Left ventricle myocardium inferior (tissue), 1 donor: ENCODE data around the gene SCN10A. TPM values are rescaled to one million over a fixed set of nuclear protein-coding genes. Genes with fewer than 3 reads are reported as not detected.

Experiments
- DNase-seq: peaks from one replicate; pipeline ENCODE4 v3.0.0-alpha.2; 2020
- H3K27ac ChIP-seq: fragments of 200-600 bp; replicated peaks from 2 replicates; pipeline ENCODE4 v1.8.0; 2021
- H3K27me3 ChIP-seq: fragments of 200-600 bp; 2 replicates; pipeline ENCODE4 v1.8.0; 2021; ENCODE audit warnings: low read depth
- H3K36me3 ChIP-seq: fragments of 200-600 bp; 2 replicates; pipeline ENCODE4 v1.8.0; 2021
- H3K4me1 ChIP-seq: fragments of 200-600 bp; 2 replicates; pipeline ENCODE4 v1.8.0; 2021
- H3K4me3 ChIP-seq: fragments of 200-600 bp; 2 replicates; pipeline ENCODE4 v1.8.0; 2021; ENCODE audit warnings: mild to moderate bottlenecking, moderate library complexity
- H3K9me3 ChIP-seq: fragments of 200-600 bp; replicated peaks from 2 replicates; pipeline ENCODE4 v1.8.0; 2021
- intact Hi-C: fragments of 100-400 bp; cut with micrococcal nuclease; formaldehyde crosslinking; loops from one replicate; pipeline ENCODE4 v1.11.0; 2022
- total RNA-seq: library from RNA; stranded (reverse); fragmentation: NEBNext Ultra II Directional; extraction: Animal tissue kit (Norgen Biotek cat#: 25700); gene quantifications from one replicate; pipeline ENCODE4 v1.2.1, GENCODE V29; 2021
- TF ChIP-seq, protein P1 (sequence below): fragments of 200-600 bp; IDR thresholded peaks from 2 replicates; pipeline ENCODE4 v1.8.0; 2021; ENCODE audit warnings: antibody characterized with exemption, mild to moderate bottlenecking, borderline replicate concordance
- donor health status: DM: no; HTN: yes; CAD: no; lungs with severe emphysema.

Gene SCN10A
- total RNA-seq, 1 donor from 2014 or later, result 0.19 TPM

DNA sequence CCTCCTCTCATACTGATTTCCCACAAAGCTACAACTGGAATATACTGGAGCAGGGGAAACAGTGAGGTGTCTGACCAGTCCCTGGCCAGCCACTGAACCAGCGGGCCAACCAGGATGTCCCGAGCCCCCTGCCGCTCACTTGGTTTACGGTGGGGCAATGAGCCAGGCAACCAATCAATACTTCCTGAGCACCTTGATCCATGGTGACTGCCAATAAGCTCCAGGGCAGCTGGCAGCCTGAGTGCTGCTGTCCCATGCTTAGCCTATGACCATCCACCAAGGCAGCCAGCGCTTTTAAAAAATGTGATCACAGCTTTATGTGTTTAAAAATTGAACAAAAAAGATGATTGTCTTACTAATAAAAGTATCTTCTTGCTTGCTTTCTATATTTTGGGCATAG lies 4.2 kb downstream of the SCN10A start:
- Histone ChIP-seq H3K9me3 (no peaks in the 10 kb centered on the region), H3K4me3 (no peak overlapping the region), H3K27ac (no peak overlapping the region), H3K27me3 (peaks cover 19% of the 10 kb centered on the region), H3K4me1 (no peaks in the 10 kb centered on the region), H3K36me3 (no peaks in the 10 kb centered on the region)
- intact Hi-C loops, result no loop called here
- TF ChIP-seq, protein P1, sequence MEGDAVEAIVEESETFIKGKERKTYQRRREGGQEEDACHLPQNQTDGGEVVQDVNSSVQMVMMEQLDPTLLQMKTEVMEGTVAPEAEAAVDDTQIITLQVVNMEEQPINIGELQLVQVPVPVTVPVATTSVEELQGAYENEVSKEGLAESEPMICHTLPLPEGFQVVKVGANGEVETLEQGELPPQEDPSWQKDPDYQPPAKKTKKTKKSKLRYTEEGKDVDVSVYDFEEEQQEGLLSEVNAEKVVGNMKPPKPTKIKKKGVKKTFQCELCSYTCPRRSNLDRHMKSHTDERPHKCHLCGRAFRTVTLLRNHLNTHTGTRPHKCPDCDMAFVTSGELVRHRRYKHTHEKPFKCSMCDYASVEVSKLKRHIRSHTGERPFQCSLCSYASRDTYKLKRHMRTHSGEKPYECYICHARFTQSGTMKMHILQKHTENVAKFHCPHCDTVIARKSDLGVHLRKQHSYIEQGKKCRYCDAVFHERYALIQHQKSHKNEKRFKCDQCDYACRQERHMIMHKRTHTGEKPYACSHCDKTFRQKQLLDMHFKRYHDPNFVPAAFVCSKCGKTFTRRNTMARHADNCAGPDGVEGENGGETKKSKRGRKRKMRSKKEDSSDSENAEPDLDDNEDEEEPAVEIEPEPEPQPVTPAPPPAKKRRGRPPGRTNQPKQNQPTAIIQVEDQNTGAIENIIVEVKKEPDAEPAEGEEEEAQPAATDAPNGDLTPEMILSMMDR, result no peak
- no peak for DNase-seq

DNA sequence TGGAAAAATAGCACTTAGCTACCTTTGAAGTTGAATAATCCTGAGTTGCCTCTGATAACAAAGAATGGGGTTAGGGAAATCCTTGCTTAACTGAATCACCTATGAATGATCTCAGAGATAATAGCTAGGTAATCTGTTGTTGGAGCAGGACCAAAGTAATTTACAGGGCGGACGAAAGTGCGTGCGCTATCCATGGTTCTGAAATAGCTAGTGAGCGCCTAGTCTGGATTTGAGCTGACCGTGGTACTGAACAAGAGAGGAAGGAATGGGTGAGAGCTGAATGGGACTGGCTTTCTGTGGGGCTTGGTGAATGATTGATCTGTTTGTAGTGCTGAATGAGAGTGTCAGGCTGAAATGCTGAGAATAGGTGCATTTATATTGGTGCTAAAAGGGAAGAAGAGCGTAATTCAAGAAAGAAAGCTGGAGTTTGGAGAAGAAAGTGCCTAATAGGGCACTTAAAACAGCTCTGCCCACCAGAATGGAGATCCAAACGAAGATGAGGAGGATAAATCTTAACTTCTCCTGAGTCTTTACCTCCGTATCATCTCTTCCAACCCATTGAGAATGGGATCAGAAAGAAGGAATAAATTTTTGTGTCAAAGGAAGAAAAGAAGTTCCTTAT lies 10.1 kb downstream of the SCN10A start:
- H3K27me3 ChIP-seq, result peaks cover 4% of the 10 kb centered on the region
- no peak for DNase-seq
- H3K4me3 ChIP-seq, result no peak overlapping the region
- no peaks in the 10 kb centered on the region for H3K36me3 ChIP-seq
- H3K9me3 ChIP-seq, result no peaks in the 10 kb centered on the region
- TF ChIP-seq, protein P1, result no peak
- no peak overlapping the region for H3K27ac ChIP-seq
- intact Hi-C loops, result no loop called here
- H3K4me1 ChIP-seq, result no peaks in the 10 kb centered on the region

DNA sequence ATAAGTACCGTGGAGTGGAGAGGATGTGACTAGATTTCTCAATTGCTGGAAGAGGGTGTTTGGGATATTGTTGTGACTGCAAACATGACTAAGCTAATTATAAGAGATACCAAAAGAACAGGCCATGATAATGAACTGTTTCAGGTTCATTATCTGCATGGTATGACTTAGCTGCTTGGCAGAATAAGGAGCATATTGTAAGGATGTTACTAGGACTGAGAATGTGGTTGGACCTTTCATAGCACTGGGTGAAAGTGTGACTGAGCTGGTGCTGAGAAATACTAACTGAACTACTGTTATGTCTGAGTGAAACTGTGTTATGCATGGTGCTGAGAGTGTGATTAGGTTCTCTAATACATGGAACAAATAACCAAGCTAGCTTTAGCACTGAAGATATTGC lies 11.0 kb downstream of the SCN10A start:
- TF ChIP-seq, protein P1, result no peak
- Histone ChIP-seq H3K27ac (no peak overlapping the region), H3K27me3 (no peaks in the 10 kb centered on the region), H3K4me3 (no peak overlapping the region), H3K4me1 (no peaks in the 10 kb centered on the region), H3K9me3 (no peaks in the 10 kb centered on the region), H3K36me3 (no peaks in the 10 kb centered on the region)
- no peak for DNase-seq
- intact Hi-C loops, result no loop called here

DNA sequence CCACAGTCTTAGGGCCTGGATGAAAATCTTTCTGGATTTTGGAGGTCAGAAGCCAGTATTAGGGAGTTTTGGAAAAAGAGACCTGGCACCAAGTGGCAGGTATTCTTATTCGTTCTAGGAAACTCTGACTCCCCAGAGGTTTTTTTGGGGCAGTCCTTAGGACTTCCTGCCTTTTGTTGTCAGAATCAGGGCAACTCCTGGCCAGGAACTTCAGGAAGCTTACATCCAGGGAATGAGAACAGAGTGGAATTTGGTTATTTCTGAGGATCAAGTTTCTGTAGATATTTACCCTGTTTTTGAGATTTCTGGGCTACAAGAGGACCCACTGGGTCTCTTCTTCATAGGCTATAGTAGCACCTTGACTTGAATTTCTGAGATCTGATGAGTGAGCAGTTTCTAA lies 15.5 kb downstream of the SCN10A start:
- H3K36me3 ChIP-seq, result no peaks in the 10 kb centered on the region
- DNase-seq, result no peak
- TF ChIP-seq, protein P1, result no peak
- no peak overlapping the region for H3K27ac ChIP-seq
- no peak overlapping the region for H3K4me3 ChIP-seq
- intact Hi-C loops, result no loop called here
- peaks cover 5% of the 10 kb centered on the region for H3K27me3 ChIP-seq
- H3K9me3 ChIP-seq, result no peaks in the 10 kb centered on the region
- no peaks in the 10 kb centered on the region for H3K4me1 ChIP-seq

DNA sequence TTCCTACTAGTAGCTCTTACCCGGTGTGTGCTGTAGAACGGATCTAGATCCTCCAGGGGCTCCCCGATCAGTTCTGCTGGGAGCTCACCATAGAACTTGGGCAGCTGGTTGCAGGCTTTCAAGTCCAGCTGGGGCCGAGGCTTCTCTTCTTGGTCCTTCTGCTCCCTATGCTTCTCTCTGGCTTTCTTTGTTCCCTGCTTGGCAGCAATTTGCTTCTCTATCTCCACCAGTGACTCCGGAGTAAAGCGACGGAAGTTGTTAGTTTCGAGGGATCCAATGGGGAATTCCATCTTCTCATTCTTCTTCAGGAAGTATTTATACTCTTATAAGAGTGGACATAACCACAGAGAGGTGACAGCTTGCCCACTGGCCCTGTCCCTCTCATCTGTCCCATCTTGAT lies 22.3 kb downstream of the SCN10A start:
- TF ChIP-seq, protein P1, result no peak
- no peak overlapping the region for H3K4me3 ChIP-seq
- peaks cover 5% of the 10 kb centered on the region for H3K27me3 ChIP-seq
- H3K36me3 ChIP-seq, result no peaks in the 10 kb centered on the region
- no peaks in the 10 kb centered on the region for H3K4me1 ChIP-seq
- no peak for DNase-seq
- H3K9me3 ChIP-seq, result no peaks in the 10 kb centered on the region
- H3K27ac ChIP-seq, result no peak overlapping the region
- intact Hi-C loops, result no loop called here
